Fibroblast of mammary gland (primary cell): Measurements from ENCODE around the gene AGPAT3.
A peak's percentile ranks its signal among the peaks of the same experiment; 100 is the strongest.

ENCODE experiments used
- DNase-seq: peaks from one replicate; pipeline ENCODE4 v3.0.0-alpha.2; 2010; ENCODE audit warnings: low read depth
- H3K4me3 ChIP-seq: 2 replicates; pipeline ENCODE4 v1.5.1; 2011; ENCODE audit warnings: low read depth, mild to moderate bottlenecking, low read length, moderate library complexity; ENCODE audit not compliant: control insufficient read depth
- CTCF ChIP-seq: conservative IDR thresholded peaks from 2 replicates; pipeline ENCODE4 v1.5.1; 2011; ENCODE audit warnings: low read depth, low read length, inconsistent platforms; ENCODE audit not compliant: control insufficient read depth, insufficient read depth

Gene AGPAT3

GRCh38 chr21:43988506-43989230 lies 123.6 kb downstream of the AGPAT3 start:
- no peak overlapping the region for H3K4me3 ChIP-seq
- DNase-seq, result no peak
- no peak for TF ChIP-seq CTCF

GRCh38 chr21:43989401-43989800 lies 124.4 kb downstream of the AGPAT3 start:
- no peak for TF ChIP-seq CTCF
- no peak for DNase-seq

GRCh38 chr21:43991447-43991991 lies 126.5 kb downstream of the AGPAT3 start:
- no peak for DNase-seq
- no peak for TF ChIP-seq CTCF
- H3K4me3 ChIP-seq, result peak overlapping the region; percentile 14

More at GRCh38 chr21:43989401-43989800, 124.4 kb downstream of the AGPAT3 start:
- no peak overlapping the region for H3K4me3 ChIP-seq

- DNase-seq, result no peak
- no peak for TF ChIP-seq CTCF
- H3K4me3 ChIP-seq, result no peak overlapping the region
These were observed 127.1 kb downstream of the AGPAT3 start for GRCh38 chr21:43992121-43992520.

- H3K4me3 ChIP-seq, result no peak overlapping the region
- DNase-seq, result no peak
- TF ChIP-seq CTCF, result no peak
These were observed 128.5 kb downstream of the AGPAT3 start for GRCh38 chr21:43993420-43993934.

- no peak for TF ChIP-seq CTCF
- H3K4me3 ChIP-seq, result no peak overlapping the region
- no peak for DNase-seq
These were observed 129.1 kb downstream of the AGPAT3 start for GRCh38 chr21:43994085-43994484.
